Skin epidermis (tissue), 12 donors: ENCODE measurements around the gene AAGAB.
A peak's percentile ranks its signal among the peaks of the same experiment; 100 is the strongest.
"Not testable (repeated sequence)": the region's sequence is repeated elsewhere in the genome, so short reads cannot be mapped to it uniquely, and the experiment has no call there.

Experiments
- H3K27ac ChIP-seq, 21 experiments: fragments of 200-600 bp; sonication (generic) in 11 of 21; one replicate each; pipeline ENCODE4 v1.5.0; 2020; ENCODE audit warnings: mild to moderate bottlenecking in 3 of 21, inconsistent platforms in 2 of 21, moderate library complexity in 2 of 21
- H3K4me3 ChIP-seq, 7 experiments: fragments of 200-600 bp; sonication (generic) in 2 of 7; one replicate each; pipeline ENCODE4 v1.5.0; 2020; ENCODE audit warnings: inconsistent platforms in 2 of 7, mild to moderate bottlenecking in 2 of 7, moderate library complexity in 1 of 7

AAGAB gene

GRCh38 chr15:67256051-67256450, 1.6 kb upstream of the AAGAB start:
- no peak overlapping the region for H3K4me3 ChIP-seq

GRCh38 chr15:67253549-67254237, 768 bp downstream of the AAGAB start:
- H3K27ac ChIP-seq: peak overlapping the region; percentile 69 to 97 (median 90)
- H3K4me3 ChIP-seq: peak overlapping the region; percentile 59 to 96 (median 70)

More at GRCh38 chr15:67256051-67256450, 1.6 kb upstream of the AAGAB start:
- no peak overlapping the region for H3K27ac ChIP-seq

- H3K4me3 ChIP-seq: peak overlapping the region in 4 of 7 experiments; percentile 65 to 89 (median 72)
- H3K27ac ChIP-seq: peak overlapping the region in 1 of 21 experiments; percentile 87
Measured at GRCh38 chr15:67253101-67253500, 1.4 kb downstream of the AAGAB start.

- no peak overlapping the region for H3K27ac ChIP-seq
- no peak overlapping the region for H3K4me3 ChIP-seq
Measured at GRCh38 chr15:67251318-67251717, 3.1 kb downstream of the AAGAB start.

- H3K27ac ChIP-seq: no peak overlapping the region
- no peak overlapping the region for H3K4me3 ChIP-seq
Measured at GRCh38 chr15:67249830-67250229, 4.6 kb downstream of the AAGAB start.

GRCh38 chr15:67248011-67248505, 6.4 kb downstream of the AAGAB start:
- Histone ChIP-seq H3K27ac (no peak overlapping the region), H3K4me3 (no peak overlapping the region)

GRCh38 chr15:67246606-67247005, 7.9 kb downstream of the AAGAB start:
- H3K27ac ChIP-seq, H3K4me3 ChIP-seq: not testable (repeated sequence)

- Histone ChIP-seq H3K27ac (no peak overlapping the region), H3K4me3 (no peak overlapping the region)
Measured at GRCh38 chr15:67244971-67245478, 9.4 kb downstream of the AAGAB start.

- peak overlapping the region in 5 of 21 experiments; percentile 7 to 51 (median 16) for H3K27ac ChIP-seq
Measured at GRCh38 chr15:67242708-67243111, 11.8 kb downstream of the AAGAB start.

GRCh38 chr15:67241132-67241855, 13.2 kb downstream of the AAGAB start:
- Histone ChIP-seq H3K4me3 (no peak overlapping the region), H3K27ac (peak overlapping the region in 7 of 21 experiments; percentile 3 to 68 (median 32))

More at GRCh38 chr15:67242708-67243111, 11.8 kb downstream of the AAGAB start:
- no peak overlapping the region for H3K4me3 ChIP-seq

- Histone ChIP-seq H3K4me3 (no peak overlapping the region), H3K27ac (peak overlapping the region in 3 of 21 experiments; percentile 12 to 68 (median 49))
Measured at GRCh38 chr15:67240235-67241131, 14.0 kb downstream of the AAGAB start.

- no peak overlapping the region for H3K27ac ChIP-seq
- H3K4me3 ChIP-seq: no peak overlapping the region
Measured at GRCh38 chr15:67232591-67232990, 21.9 kb downstream of the AAGAB start.

GRCh38 chr15:67230504-67230903, 24.0 kb downstream of the AAGAB start:
- Histone ChIP-seq H3K27ac (no peak overlapping the region), H3K4me3 (no peak overlapping the region)

GRCh38 chr15:67228286-67228685, 26.2 kb downstream of the AAGAB start:
- Histone ChIP-seq H3K27ac (no peak overlapping the region), H3K4me3 (no peak overlapping the region)

- Histone ChIP-seq H3K4me3 (no peak overlapping the region), H3K27ac (no peak overlapping the region)
Measured at GRCh38 chr15:67227846-67228245, 26.6 kb downstream of the AAGAB start.

- H3K4me3 ChIP-seq: no peak overlapping the region
- no peak overlapping the region for H3K27ac ChIP-seq
Measured at GRCh38 chr15:67227431-67227830, 27.0 kb downstream of the AAGAB start.

GRCh38 chr15:67225336-67225735, 29.1 kb downstream of the AAGAB start:
- Histone ChIP-seq H3K4me3 (no peak overlapping the region), H3K27ac (peak overlapping the region in 1 of 21 experiments; percentile 33)

GRCh38 chr15:67224889-67225288, 29.6 kb downstream of the AAGAB start:
- Histone ChIP-seq H3K27ac (peak overlapping the region in 1 of 21 experiments; percentile 52), H3K4me3 (no peak overlapping the region)

GRCh38 chr15:67219288-67219687, 35.2 kb downstream of the AAGAB start:
- Histone ChIP-seq H3K4me3 (no peak overlapping the region), H3K27ac (no peak overlapping the region)

- H3K27ac ChIP-seq: no peak overlapping the region
- no peak overlapping the region for H3K4me3 ChIP-seq
Measured at GRCh38 chr15:67218428-67218827, 36.0 kb downstream of the AAGAB start.
